DOHH2 (cell line): ENCODE results near the gene SCD.

ENCODE experiments used
- H3F3A ChIP-seq: fragments of 200-600 bp; sonication (generic), shearing (Covaris generic); 2 replicates; pipeline ENCODE4 v1.6.0; 2016; ENCODE audit warnings: antibody characterized with exemption, mild to moderate bottlenecking; ENCODE audit not compliant: control insufficient read depth, insufficient read depth
- H3K27ac ChIP-seq: fragments of 200-600 bp; sonication (generic); 2 replicates; pipeline ENCODE4 v1.5.1; 2014; ENCODE audit warnings: low read depth, mild to moderate bottlenecking, low read length, moderate library complexity
- H3K27me3 ChIP-seq: fragments of 200-600 bp; sonication (generic); 2 replicates; pipeline ENCODE4 v1.6.1; 2014; ENCODE audit warnings: mild to moderate bottlenecking, low read length, mixed read lengths; ENCODE audit not compliant: control insufficient read depth
- H3K36me3 ChIP-seq: fragments of 200-600 bp; sonication (generic); 2 replicates; pipeline ENCODE4 v1.6.1; 2014; ENCODE audit warnings: mild to moderate bottlenecking, low read length, moderate library complexity, mixed read lengths; ENCODE audit not compliant: control insufficient read depth
- H3K4me1 ChIP-seq: fragments of 200-600 bp; sonication (generic); 2 replicates; pipeline ENCODE4 v1.6.1; 2014; ENCODE audit warnings: mild to moderate bottlenecking, low read length, mixed read lengths; ENCODE audit not compliant: control insufficient read depth
- H3K4me2 ChIP-seq: fragments of 200-600 bp; sonication (generic); 2 replicates; pipeline ENCODE4 v1.6.0; 2014; ENCODE audit warnings: mild to moderate bottlenecking, low read length, moderate library complexity
- H3K4me3 ChIP-seq: fragments of 200-600 bp; sonication (generic); 2 replicates; pipeline ENCODE4 v1.5.1; 2014; ENCODE audit warnings: mild to moderate bottlenecking, low read length, mixed read lengths
- H3K79me2 ChIP-seq: fragments of 200-600 bp; sonication (generic); 2 replicates; pipeline ENCODE4 v1.6.1; 2014; ENCODE audit warnings: mild to moderate bottlenecking, low read length, mixed read lengths; ENCODE audit not compliant: control insufficient read depth
- H3K9me2 ChIP-seq: fragments of 200-600 bp; sonication (generic); replicated peaks from 2 replicates; pipeline ENCODE4 v1.6.1; 2014; ENCODE audit warnings: mild to moderate bottlenecking, low read length, mixed read lengths; ENCODE audit not compliant: control insufficient read depth
- H3K9me3 ChIP-seq: fragments of 200-600 bp; sonication (generic); 2 replicates; pipeline ENCODE4 v1.6.1; 2014; ENCODE audit warnings: antibody characterized with exemption, low read length, mixed read lengths; ENCODE audit not compliant: control insufficient read depth, insufficient read depth
- H4K20me1 ChIP-seq: fragments of 200-600 bp; sonication (generic); 2 replicates; pipeline ENCODE4 v1.6.0; 2014; ENCODE audit warnings: low read depth, mild to moderate bottlenecking, antibody characterized with exemption, low read length, moderate library complexity; ENCODE audit not compliant: control insufficient read depth, insufficient read depth
- CTCF ChIP-seq: fragments of 200-600 bp; sonication (generic); IDR thresholded peaks from one replicate; pipeline ENCODE4 v1.5.1; 2014; ENCODE audit warnings: antibody characterized with exemption, mild to moderate bottlenecking, low read depth, low read length; ENCODE audit not compliant: poor library complexity, severe bottlenecking
- EZH2phosphoT487 ChIP-seq: fragments of 200-600 bp; sonication (generic); IDR thresholded peaks from 2 replicates; pipeline ENCODE4 v1.6.1; 2017; ENCODE audit warnings: borderline replicate concordance, mild to moderate bottlenecking, antibody characterized with exemption, low read length, moderate library complexity, mixed read lengths

The SCD gene

GRCh38 chr10:100391163-100392002, 44.4 kb downstream of the SCD start:
- H3K9me3 ChIP-seq, result no peaks in the 10 kb centered on the region
- H3K4me2 ChIP-seq, result no peak overlapping the region
- H3K4me1 ChIP-seq, result no peaks in the 10 kb centered on the region
- no peaks in the 10 kb centered on the region for H4K20me1 ChIP-seq
- H3K27ac ChIP-seq, result no peak overlapping the region
- H3K79me2 ChIP-seq, result no peaks in the 10 kb centered on the region
- no peaks in the 10 kb centered on the region for H3K9me2 ChIP-seq
- H3K36me3 ChIP-seq, result peaks cover 10% of the 10 kb centered on the region
- no peak for TF ChIP-seq CTCF
- TF ChIP-seq EZH2phosphoT487, result no peak
- no peaks in the 10 kb centered on the region for H3F3A ChIP-seq
- H3K4me3 ChIP-seq, result no peak overlapping the region
- no peaks in the 10 kb centered on the region for H3K27me3 ChIP-seq

GRCh38 chr10:100392686-100393003, 45.6 kb downstream of the SCD start:
- no peaks in the 10 kb centered on the region for H3F3A ChIP-seq
- TF ChIP-seq CTCF, result no peak
- TF ChIP-seq EZH2phosphoT487, result no peak
- no peak overlapping the region for H3K27ac ChIP-seq

GRCh38 chr10:100395626-100396025, 48.6 kb downstream of the SCD start:
- Histone ChIP-seq H3K27me3 (no peaks in the 10 kb centered on the region), H3K4me1 (no peaks in the 10 kb centered on the region), H3K4me2 (no peak overlapping the region), H3K79me2 (no peaks in the 10 kb centered on the region), H3K27ac (no peak overlapping the region), H3K36me3 (no peaks in the 10 kb centered on the region), H3K9me2 (no peaks in the 10 kb centered on the region), H3K9me3 (no peaks in the 10 kb centered on the region), H3F3A (no peaks in the 10 kb centered on the region), H4K20me1 (no peaks in the 10 kb centered on the region), H3K4me3 (no peak overlapping the region)
- TF ChIP-seq EZH2phosphoT487 (no peak), CTCF (no peak)

More at GRCh38 chr10:100392686-100393003, 45.6 kb downstream of the SCD start:
- H3K4me3 ChIP-seq, result no peak overlapping the region
- no peaks in the 10 kb centered on the region for H3K9me3 ChIP-seq
- no peak overlapping the region for H3K4me2 ChIP-seq
- H3K9me2 ChIP-seq, result no peaks in the 10 kb centered on the region
- no peaks in the 10 kb centered on the region for H4K20me1 ChIP-seq
- H3K79me2 ChIP-seq, result no peaks in the 10 kb centered on the region
- H3K4me1 ChIP-seq, result no peaks in the 10 kb centered on the region
- H3K27me3 ChIP-seq, result no peaks in the 10 kb centered on the region
- H3K36me3 ChIP-seq, result peaks cover 5% of the 10 kb centered on the region
